Retina (tissue), 1 donor: Measurements from ENCODE around the gene KIRREL3.

Experiments used
- DNase-seq: peaks from one replicate; pipeline ENCODE4 v3.0.0-alpha.2; 2016

The KIRREL3 gene

GRCh38 chr11:126700768-126701519 is 299.6 kb downstream of the KIRREL3 start:
- no peak for DNase-seq

- DNase-seq: no peak
These were observed 302.0 kb downstream of the KIRREL3 start for GRCh38 chr11:126698576-126698975.

GRCh38 chr11:126697936-126698335 is 302.6 kb downstream of the KIRREL3 start:
- no peak for DNase-seq

- DNase-seq: no peak
These were observed 303.6 kb downstream of the KIRREL3 start for GRCh38 chr11:126696982-126697381.

GRCh38 chr11:126695293-126695692 is 305.3 kb downstream of the KIRREL3 start:
- no peak for DNase-seq

DNA sequence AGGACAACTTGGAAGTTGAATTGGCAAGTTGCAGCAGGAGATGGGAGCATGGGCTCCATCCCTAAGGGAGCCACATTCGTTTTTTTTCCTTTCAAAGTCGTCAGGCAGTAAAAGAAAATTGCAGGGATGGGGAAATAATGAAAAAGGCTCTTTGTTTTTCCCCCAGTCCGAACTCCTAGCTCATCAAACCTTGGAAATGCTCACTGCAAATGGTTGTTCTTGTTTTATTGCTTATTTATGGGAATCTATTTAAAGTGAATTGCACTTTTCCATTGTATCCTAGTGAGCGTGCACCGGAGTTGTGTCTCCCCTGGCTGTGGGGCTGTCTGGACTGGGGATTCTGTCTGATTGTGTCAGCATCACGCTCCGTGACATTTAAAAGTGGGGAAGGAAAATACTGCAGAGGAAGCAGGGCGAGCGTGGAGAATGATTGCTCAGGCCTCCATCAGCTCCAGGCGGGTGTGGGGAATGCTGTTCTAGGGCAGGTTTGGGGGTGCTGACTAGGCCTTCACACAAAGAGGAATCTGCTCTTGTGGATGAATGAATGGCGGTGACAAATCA is 306.4 kb downstream of the KIRREL3 start:
- DNase-seq: no peak

- DNase-seq: no peak
These were observed 313.1 kb downstream of the KIRREL3 start for GRCh38 chr11:126687477-126687876.

DNA sequence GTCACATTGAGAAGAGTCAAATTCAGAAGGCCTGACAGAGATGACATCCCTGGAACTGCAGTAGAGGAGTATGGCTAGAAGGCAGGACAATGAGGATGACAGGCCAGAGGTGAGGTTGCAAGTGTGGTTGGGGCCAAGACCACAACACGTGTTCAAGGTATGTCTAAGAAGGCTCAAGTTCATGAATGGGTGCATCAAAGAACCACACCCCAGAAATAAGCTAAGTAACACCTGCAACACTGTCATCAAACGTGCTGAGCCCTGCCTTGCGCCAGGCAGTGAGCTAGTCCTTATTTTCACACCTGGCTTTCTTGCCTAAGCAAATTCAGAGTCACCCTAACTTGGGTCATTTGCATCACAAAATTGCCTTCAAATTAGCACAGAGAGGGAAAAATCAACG is 313.6 kb downstream of the KIRREL3 start:
- no peak for DNase-seq

GRCh38 chr11:126683766-126684728 is 316.5 kb downstream of the KIRREL3 start:
- no peak for DNase-seq

DNA sequence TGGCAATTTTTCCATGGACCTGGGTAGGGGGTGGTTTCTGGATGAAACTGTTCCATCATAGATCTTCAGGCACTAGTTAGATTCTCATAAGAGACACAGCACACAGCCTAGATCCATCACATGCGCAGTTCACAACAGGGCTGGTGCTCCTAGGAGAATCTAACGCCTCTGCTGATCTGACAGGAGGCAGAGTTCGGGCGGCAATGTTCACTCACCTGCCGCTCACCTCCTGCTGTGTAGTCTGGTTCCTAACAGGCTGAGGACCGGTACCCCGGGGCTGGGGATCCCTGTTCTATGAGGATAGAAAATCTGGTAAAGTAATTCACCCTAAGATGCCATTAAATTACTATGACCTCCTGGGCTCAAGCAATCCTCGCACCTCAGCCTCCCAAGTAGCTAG is 318.0 kb downstream of the KIRREL3 start:
- no peak for DNase-seq

- no peak for DNase-seq
These were observed 319.9 kb downstream of the KIRREL3 start for GRCh38 chr11:126680700-126681099.

DNA sequence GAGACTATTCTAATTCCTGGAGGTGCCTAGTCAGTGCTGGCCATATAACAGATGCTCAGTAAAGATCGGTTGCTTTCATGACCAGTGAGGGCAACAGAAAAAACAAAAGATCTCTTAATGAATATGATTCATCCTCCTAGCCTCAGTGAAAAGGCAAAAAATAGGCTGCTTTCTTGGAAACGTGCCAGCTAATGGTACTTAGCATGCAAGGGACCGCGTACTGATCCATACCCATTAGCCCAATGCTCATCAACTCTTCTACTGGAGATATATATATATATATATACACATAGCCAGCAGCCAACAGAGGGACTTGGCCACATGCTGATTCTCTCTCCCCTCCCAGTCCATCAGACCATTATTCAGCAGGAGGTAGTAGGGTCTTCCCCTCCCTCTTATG is 320.4 kb downstream of the KIRREL3 start:
- no peak for DNase-seq

DNA sequence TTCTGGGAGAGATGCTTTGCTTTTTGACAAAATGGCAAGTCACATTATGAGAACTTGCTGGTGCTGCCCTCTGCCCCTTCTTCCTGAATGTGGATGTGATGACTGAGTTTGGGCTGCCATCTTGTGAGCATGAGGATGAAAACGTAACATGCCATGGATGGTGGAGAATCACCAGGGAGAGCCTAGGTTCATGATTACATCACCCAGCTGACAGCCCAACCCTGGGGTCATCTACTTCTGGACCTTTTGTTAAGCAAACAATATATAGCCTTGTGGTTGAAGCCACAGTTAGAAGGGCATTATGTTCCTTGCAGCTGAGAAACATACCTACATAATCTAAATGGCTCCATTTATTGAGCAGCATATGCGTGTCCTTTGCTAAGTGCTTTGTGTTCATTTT is 321.5 kb downstream of the KIRREL3 start:
- no peak for DNase-seq

- no peak for DNase-seq
These were observed 324.0 kb downstream of the KIRREL3 start for GRCh38 chr11:126676536-126676935.

DNA sequence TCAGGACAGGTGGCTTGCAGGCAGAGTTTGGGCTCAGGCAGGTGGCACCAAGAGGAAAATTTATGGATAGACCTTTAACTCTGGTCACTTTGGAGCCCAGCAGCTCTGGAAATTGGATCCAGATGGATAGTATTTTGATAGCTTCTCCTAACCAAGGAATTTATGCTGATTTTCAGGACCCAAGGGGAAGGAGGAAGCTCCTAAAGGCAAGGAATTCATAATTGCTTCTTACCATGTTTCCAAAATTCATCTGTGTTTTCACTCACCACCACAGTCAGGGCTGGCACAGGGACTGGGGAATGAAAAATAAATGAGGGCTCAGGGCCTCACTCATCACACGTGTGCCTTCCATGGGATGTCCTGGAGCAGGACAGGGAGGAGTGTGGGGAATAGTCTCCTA is 327.3 kb downstream of the KIRREL3 start:
- DNase-seq: no peak

DNA sequence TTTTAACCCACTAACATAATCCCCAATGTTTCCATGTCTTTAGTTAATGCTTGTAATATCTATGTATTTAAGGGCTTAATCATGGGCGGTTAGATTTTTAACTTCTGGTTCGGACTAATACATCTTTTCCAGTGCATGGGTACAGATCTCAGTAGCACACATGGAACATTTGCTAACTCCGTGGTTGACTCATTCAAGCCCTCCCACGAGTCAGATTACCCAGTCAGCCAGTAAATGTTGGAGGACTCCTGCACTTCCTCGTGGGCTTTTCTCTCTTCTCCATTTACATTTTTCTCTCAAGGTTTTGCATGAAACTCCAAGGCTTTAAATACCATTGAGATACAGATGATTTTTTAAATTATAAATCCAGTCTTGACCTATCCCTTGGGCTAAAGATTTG is 331.2 kb downstream of the KIRREL3 start:
- DNase-seq: no peak

GRCh38 chr11:126664643-126665042 is 335.9 kb downstream of the KIRREL3 start:
- no peak for DNase-seq

DNA sequence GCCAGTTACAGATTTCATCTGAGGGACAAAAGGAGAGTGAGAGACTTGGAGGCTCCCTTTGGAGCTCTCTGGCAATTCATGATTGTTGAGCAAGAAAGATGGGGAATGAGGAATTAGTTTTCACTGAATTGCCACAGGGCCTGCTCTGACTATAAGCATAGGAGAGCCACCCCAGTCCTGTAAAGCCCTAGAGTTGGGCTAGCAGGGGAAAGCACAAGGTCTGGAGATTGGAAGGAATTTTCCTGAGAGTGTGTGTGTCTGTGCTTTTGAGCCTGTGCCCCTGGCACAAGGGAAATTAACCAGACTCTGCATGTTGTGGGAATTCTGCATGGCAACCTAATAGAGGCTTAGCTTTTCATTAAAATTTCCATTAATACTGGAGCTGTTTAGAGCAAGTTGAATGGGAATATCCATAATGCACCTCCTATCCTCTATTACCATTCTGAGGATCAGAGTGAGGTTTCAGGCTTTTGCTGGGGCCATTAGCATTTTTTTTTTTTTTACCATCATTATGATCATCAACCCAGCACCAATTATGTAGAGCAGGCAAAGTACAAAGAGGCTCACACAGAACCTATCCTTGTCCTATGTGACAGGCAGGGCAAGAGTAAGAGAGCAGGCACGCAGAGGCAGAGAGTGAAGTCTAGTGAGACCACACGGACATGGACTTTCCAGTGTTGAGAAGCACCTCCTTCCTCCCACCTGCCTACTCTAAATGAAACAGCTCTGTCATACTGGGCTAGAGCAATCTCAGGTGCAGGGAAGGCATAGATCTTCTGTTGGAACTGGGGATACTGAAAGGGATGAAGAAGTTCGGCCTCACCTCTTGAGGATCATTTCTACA is 336.6 kb downstream of the KIRREL3 start:
- DNase-seq: no peak

GRCh38 chr11:126662035-126662790 is 338.4 kb downstream of the KIRREL3 start:
- DNase-seq: no peak

- DNase-seq: no peak
These were observed 339.7 kb downstream of the KIRREL3 start for GRCh38 chr11:126660761-126661425.

DNA sequence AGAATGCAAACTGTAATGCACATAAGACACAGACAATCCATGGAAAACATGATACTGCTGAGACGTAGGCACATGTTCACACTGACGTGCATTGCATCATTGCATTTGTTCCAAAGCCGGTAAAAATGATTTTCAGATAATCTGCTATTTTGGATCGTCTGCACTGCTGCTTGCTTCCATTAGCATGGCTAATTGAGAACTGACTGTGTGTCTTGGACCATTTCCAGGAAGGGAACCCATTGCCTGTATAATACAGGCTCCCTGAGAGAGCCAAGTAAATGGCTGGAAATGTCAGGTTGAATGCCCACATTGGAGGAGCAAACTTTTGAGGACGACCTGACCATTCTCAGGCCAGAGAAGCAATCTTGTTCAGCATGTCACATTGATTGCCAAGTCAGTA is 340.2 kb downstream of the KIRREL3 start:
- no peak for DNase-seq
